Activated T-cell treated with anti-CD3 and anti-CD28 coated beads, Interleukin-2, amount 50 U/mL, for 24 hours (primary cell): ENCODE measurements around the gene OR2V2.
A peak's percentile ranks its signal among the peaks of the same experiment; 100 is the strongest.
"Not testable (repeated sequence)": the region's sequence is repeated elsewhere in the genome, so short reads cannot be mapped to it uniquely, and the experiment has no call there.

Experiments
- DNase-seq: peaks from one replicate; pipeline ENCODE4 v3.0.0-alpha.2; 2020
- H3K27ac Mint-ChIP-seq: 2 replicates; pipeline ENCODE4 v1.8.0; 2020; ENCODE audit warnings: mild to moderate bottlenecking, mixed read lengths
- H3K27me3 Mint-ChIP-seq: 2 replicates; pipeline ENCODE4 v1.8.0; 2020; ENCODE audit warnings: mixed read lengths
- H3K36me3 Mint-ChIP-seq: 2 replicates; pipeline ENCODE4 v1.8.0; 2020; ENCODE audit warnings: low read depth, mixed read lengths
- H3K4me1 Mint-ChIP-seq: 2 replicates; pipeline ENCODE4 v1.8.0; 2020; ENCODE audit warnings: low read depth, mixed read lengths
- H3K4me3 Mint-ChIP-seq: 2 replicates; pipeline ENCODE4 v1.8.0; 2020; ENCODE audit warnings: mild to moderate bottlenecking, moderate library complexity, mixed read lengths
- H3K9me3 Mint-ChIP-seq: 2 replicates; pipeline ENCODE4 v1.8.0; 2020; ENCODE audit warnings: mixed read lengths

Gene OR2V2

GRCh38 chr5:181109489-181110013 lies 37.8 kb upstream of the OR2V2 start:
- H3K4me3 Mint-ChIP-seq, result no peak overlapping the region
- no peak overlapping the region for H3K27ac Mint-ChIP-seq
- peaks cover 86% of the 10 kb centered on the region for H3K27me3 Mint-ChIP-seq
- peaks cover 2% of the 10 kb centered on the region for H3K9me3 Mint-ChIP-seq
- no peaks in the 10 kb centered on the region for H3K4me1 Mint-ChIP-seq
- H3K36me3 Mint-ChIP-seq, result no peaks in the 10 kb centered on the region
- peak; percentile 9 for DNase-seq

GRCh38 chr5:181111010-181111409 lies 36.4 kb upstream of the OR2V2 start:
- Mint-ChIP-seq H3K4me3 (no peak overlapping the region), H3K4me1 (peaks cover 5% of the 10 kb centered on the region)

GRCh38 chr5:181112476-181112875 lies 34.9 kb upstream of the OR2V2 start:
- H3K9me3 Mint-ChIP-seq, result peaks cover 2% of the 10 kb centered on the region
- H3K4me3 Mint-ChIP-seq, result no peak overlapping the region
- DNase-seq, result no peak
- H3K27ac Mint-ChIP-seq, result no peak overlapping the region
- H3K27me3 Mint-ChIP-seq, result peaks cover 90% of the 10 kb centered on the region
- no peaks in the 10 kb centered on the region for H3K36me3 Mint-ChIP-seq
- peaks cover 5% of the 10 kb centered on the region for H3K4me1 Mint-ChIP-seq

More at GRCh38 chr5:181111010-181111409, 36.4 kb upstream of the OR2V2 start:
- no peak for DNase-seq
- peaks cover 2% of the 10 kb centered on the region for H3K9me3 Mint-ChIP-seq
- H3K27me3 Mint-ChIP-seq, result peaks cover 88% of the 10 kb centered on the region
- H3K36me3 Mint-ChIP-seq, result no peaks in the 10 kb centered on the region
- H3K27ac Mint-ChIP-seq, result no peak overlapping the region

GRCh38 chr5:181113572-181113971 lies 33.8 kb upstream of the OR2V2 start:
- not testable (repeated sequence) for H3K4me3 Mint-ChIP-seq, H3K36me3 Mint-ChIP-seq, H3K4me1 Mint-ChIP-seq, H3K27ac Mint-ChIP-seq, H3K9me3 Mint-ChIP-seq, DNase-seq
- H3K27me3 Mint-ChIP-seq, result peaks cover 90% of the 10 kb centered on the region

DNA sequence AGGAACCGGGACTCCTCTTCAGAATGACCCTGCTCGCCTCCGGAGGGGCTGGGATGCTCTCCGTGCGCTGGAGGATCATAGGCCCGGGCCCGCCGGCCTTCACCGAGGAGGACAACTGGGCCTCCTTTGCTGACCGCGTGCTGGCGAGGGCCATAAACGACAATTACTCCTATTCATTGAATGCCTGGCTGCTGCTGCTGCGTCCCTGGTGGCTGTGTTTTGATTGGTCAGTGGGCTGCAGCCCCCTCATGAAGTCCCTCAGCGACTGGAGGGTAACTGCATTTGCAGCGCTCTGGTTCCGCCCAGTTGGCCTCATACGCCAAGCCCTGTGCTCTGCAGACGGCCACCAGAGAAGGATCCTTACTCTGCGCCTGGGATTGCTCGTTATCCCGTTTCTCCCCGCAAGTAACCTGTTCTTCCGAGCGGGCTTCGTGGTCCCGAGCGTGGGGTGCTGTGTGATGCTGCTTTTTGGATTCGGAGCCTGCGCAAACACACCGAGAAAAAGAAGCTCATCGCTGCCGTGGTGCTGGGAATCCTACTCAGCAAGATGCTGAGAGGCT lies 33.0 kb upstream of the OR2V2 start:
- no peaks in the 10 kb centered on the region for H3K36me3 Mint-ChIP-seq
- H3K4me1 Mint-ChIP-seq, result peaks cover 5% of the 10 kb centered on the region
- no peak overlapping the region for H3K27ac Mint-ChIP-seq
- DNase-seq, result no peak
- H3K9me3 Mint-ChIP-seq, result peaks cover 2% of the 10 kb centered on the region
- H3K27me3 Mint-ChIP-seq, result peaks cover 89% of the 10 kb centered on the region
- no peak overlapping the region for H3K4me3 Mint-ChIP-seq

DNA sequence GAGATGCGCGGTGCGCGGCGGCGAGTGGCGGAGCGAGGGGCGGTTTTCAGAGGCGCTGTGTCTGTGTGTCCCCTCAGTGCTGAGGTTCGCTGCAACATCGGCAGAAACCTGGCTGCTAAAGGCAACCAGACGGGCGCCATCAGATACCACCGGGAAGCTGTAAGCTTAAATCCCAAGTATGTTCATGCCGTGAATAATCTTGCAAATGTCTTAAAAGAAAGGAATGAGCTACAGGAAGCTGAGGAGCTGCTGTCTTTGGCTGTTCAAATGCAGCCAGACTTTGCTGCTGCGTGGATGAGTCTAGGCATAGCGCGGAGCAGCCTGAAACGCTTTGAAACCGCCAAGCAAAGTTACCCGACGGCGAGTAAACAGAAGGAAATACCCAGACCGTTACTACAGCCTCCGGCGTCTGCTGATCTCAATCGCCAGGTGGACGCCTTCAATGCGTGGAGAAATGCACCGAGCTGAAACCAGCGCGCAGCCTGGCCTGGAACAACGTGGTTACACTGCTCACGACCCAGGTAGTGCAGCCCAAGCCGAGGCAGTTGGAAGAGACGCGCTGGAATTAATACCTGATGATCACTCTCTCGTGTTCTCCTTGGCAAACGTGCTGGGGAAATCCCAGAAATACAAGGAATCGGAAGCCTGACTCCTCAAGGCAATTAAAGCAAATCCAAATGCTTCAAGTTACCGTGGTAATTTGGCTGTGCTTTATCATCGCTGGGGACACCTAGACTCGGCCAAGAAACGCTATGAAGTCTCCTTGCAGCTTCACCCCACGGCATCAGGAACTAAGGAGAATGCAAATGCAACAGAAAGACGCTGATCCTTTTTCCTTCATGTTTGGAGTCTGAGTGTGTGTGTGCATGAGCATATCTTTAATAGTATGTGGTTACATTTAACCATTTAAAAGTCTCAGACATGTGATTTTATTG lies 32.3 kb upstream of the OR2V2 start:
- Mint-ChIP-seq H3K4me1 (peaks cover 5% of the 10 kb centered on the region), H3K36me3 (no peaks in the 10 kb centered on the region), H3K9me3 (peaks cover 2% of the 10 kb centered on the region), H3K4me3 (no peak overlapping the region), H3K27ac (no peak overlapping the region), H3K27me3 (peaks cover 85% of the 10 kb centered on the region)
- DNase-seq, result no peak

DNA sequence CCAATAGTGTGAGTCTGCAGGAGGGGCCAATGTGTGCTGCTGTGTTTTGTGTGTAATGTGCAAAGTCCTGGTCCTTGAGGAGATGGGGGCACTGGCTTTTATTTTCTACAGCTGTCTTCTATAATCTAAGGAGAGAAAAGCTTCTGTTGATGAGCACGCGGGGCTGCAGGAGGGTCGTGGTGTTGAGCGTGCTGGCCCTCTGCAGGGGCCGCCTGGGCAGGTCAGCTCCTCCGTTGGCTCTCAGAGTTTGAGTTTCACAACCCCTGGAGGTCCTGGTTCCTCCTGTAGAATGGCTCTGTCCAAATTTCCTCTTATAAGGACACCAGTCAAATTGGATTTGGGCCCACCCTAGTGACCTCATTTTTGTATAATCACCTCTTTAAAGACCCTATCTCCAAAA lies 29.0 kb upstream of the OR2V2 start:
- no peak for DNase-seq
- H3K27ac Mint-ChIP-seq, result no peak overlapping the region
- no peaks in the 10 kb centered on the region for H3K36me3 Mint-ChIP-seq
- no peak overlapping the region for H3K4me3 Mint-ChIP-seq
- peaks cover 2% of the 10 kb centered on the region for H3K9me3 Mint-ChIP-seq
- peaks cover 5% of the 10 kb centered on the region for H3K4me1 Mint-ChIP-seq
- H3K27me3 Mint-ChIP-seq, result peaks cover 86% of the 10 kb centered on the region

DNA sequence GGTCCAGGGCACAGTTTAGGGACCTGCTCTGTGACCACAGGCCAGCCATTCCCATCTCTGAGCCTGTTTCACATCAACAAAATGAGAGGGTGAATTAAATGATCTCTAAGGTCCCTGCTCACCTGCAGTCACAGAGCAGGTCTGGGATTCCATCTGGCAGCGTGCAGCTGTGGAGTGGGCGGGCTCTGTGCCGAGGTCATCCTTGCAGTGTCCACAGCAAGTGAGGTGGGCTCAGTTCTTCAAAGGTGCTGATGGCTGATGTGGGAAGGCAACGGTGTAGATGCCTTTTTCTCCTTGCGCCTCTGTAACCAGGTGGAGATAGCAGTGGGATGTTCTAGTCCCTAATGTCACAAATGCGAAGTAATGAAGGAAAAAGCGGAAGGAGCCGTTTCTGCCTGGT lies 28.3 kb upstream of the OR2V2 start:
- H3K27me3 Mint-ChIP-seq, result peaks cover 85% of the 10 kb centered on the region
- H3K4me1 Mint-ChIP-seq, result peaks cover 5% of the 10 kb centered on the region
- no peak overlapping the region for H3K27ac Mint-ChIP-seq
- DNase-seq, result no peak
- H3K36me3 Mint-ChIP-seq, result no peaks in the 10 kb centered on the region
- H3K9me3 Mint-ChIP-seq, result no peaks in the 10 kb centered on the region
- no peak overlapping the region for H3K4me3 Mint-ChIP-seq

GRCh38 chr5:181120306-181120705 lies 27.1 kb upstream of the OR2V2 start:
- Mint-ChIP-seq H3K36me3 (no peaks in the 10 kb centered on the region), H3K27me3 (peaks cover 84% of the 10 kb centered on the region), H3K4me1 (peaks cover under 1% of the 10 kb centered on the region), H3K4me3 (no peak overlapping the region), H3K27ac (no peak overlapping the region), H3K9me3 (no peaks in the 10 kb centered on the region)
- DNase-seq, result no peak

DNA sequence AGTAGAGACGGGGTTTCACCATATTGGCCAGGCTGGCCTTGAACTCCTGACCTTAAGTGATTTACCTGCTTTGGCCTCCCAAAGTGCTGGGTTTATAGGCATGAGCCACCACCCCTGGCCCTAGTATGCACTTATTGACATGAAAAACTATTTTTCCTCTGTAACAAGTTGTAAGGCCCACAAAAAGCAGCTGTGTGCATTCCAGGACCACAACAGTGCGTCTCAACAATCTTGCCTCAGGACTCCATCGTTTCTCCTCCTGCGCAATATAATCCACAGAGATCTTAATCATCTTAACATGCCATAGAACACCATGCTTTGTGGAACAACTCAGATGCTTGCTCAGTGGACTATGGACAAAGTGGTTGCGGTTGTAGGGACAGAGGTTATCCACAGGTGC lies 26.6 kb upstream of the OR2V2 start:
- Mint-ChIP-seq H3K4me3 (no peak overlapping the region), H3K27me3 (peaks cover 83% of the 10 kb centered on the region), H3K36me3 (no peaks in the 10 kb centered on the region), H3K27ac (no peak overlapping the region), H3K4me1 (no peaks in the 10 kb centered on the region), H3K9me3 (no peaks in the 10 kb centered on the region)
- no peak for DNase-seq

- no peak overlapping the region for H3K4me3 Mint-ChIP-seq
- no peak for DNase-seq
- no peaks in the 10 kb centered on the region for H3K9me3 Mint-ChIP-seq
- H3K27me3 Mint-ChIP-seq, result peaks cover 80% of the 10 kb centered on the region
- no peak overlapping the region for H3K27ac Mint-ChIP-seq
- no peaks in the 10 kb centered on the region for H3K4me1 Mint-ChIP-seq
- H3K36me3 Mint-ChIP-seq, result no peaks in the 10 kb centered on the region
Observed at GRCh38 chr5:181121675-181122561, 25.5 kb upstream of the OR2V2 start.

- H3K4me3 Mint-ChIP-seq, result no peak overlapping the region
- no peaks in the 10 kb centered on the region for H3K36me3 Mint-ChIP-seq
- H3K9me3 Mint-ChIP-seq, result no peaks in the 10 kb centered on the region
- no peak for DNase-seq
- peaks cover 81% of the 10 kb centered on the region for H3K27me3 Mint-ChIP-seq
- H3K4me1 Mint-ChIP-seq, result no peaks in the 10 kb centered on the region
- no peak overlapping the region for H3K27ac Mint-ChIP-seq
Observed at GRCh38 chr5:181124526-181124925, 22.9 kb upstream of the OR2V2 start.

DNA sequence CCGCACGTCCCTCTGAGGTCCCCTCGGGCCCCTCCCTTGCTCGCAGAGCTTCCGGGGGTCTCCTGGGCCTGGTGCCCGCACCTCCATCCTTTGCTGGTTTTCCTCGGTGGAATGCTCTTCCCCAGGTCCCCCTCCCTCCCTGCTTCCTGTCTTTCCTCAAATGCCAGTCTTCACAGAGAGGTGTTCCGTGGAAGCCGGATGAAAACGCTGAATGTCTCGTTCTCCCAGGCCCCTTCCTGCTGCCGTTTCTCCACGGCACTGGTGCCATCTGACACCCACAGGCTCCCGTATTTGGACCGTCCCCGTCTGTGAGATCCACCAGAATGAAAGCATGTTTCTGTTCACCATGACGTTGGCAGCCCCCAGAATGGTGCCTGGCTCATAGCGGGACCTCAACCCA lies 20.5 kb upstream of the OR2V2 start:
- peaks cover 81% of the 10 kb centered on the region for H3K27me3 Mint-ChIP-seq
- no peak for DNase-seq
- no peaks in the 10 kb centered on the region for H3K4me1 Mint-ChIP-seq
- no peak overlapping the region for H3K27ac Mint-ChIP-seq
- H3K9me3 Mint-ChIP-seq, result no peaks in the 10 kb centered on the region
- no peaks in the 10 kb centered on the region for H3K36me3 Mint-ChIP-seq
- no peak overlapping the region for H3K4me3 Mint-ChIP-seq

DNA sequence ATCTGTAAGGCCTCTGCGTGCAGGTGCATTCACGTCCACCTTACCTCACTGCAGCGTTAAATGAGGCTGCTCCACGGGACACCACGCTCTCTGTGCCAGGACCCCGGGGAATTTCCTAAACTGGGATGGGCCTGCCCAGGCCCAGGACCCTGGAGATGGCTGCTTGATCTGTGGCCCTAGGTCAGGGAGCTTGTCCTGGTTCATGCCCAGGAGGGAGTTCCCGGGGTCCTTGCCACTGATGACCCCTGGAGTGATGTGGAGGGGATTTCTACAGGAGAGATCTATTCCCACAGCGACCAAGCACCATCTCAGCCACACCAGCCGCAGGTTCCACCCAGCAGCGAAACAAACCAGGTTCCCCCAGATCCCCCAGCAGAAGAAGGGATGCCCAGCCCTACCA lies 19.9 kb upstream of the OR2V2 start:
- Mint-ChIP-seq H3K4me1 (no peaks in the 10 kb centered on the region), H3K27me3 (peaks cover 82% of the 10 kb centered on the region), H3K4me3 (no peak overlapping the region), H3K27ac (no peak overlapping the region), H3K9me3 (no peaks in the 10 kb centered on the region), H3K36me3 (no peaks in the 10 kb centered on the region)
- DNase-seq, result no peak
